Thyroid gland (tissue), 4 donors: Measurements from ENCODE around the gene SMARCD1. TPM values are rescaled to one million over a fixed set of nuclear protein-coding genes. Genes with fewer than 3 reads are reported as not detected.

Experiments
- DNase-seq, 2 donors: peaks; one replicate each; pipeline ENCODE4 v3.0.0-alpha.2; 2019
- H3K27ac ChIP-seq, 3 donors: fragments of 200-600 bp; sonication (generic); 1 replicate in 2 of 3; 2 replicates in 1 of 3; pipeline ENCODE4 v1.5.1; 2016 to 2019; ENCODE audit warnings: mild to moderate bottlenecking in 1 of 3, moderate library complexity in 1 of 3
- H3K27me3 ChIP-seq: fragments of 200-600 bp; sonication (generic); one replicate; pipeline ENCODE4 v1.5.1; 2019
- H3K36me3 ChIP-seq, 2 donors: fragments of 200-600 bp; sonication (generic); one replicate each; pipeline ENCODE4 v1.5.1; 2016 to 2019
- H3K4me1 ChIP-seq, 2 donors: fragments of 200-600 bp; sonication (generic); one replicate each; pipeline ENCODE4 v1.5.1; 2017 to 2019
- H3K4me3 ChIP-seq, 3 donors: fragments of 200-600 bp; sonication (generic); replicated peaks in 1 of 3; 1 replicate in 2 of 3; 2 replicates in 1 of 3; pipeline ENCODE4 v1.5.1; 2016; ENCODE audit warnings: mild to moderate bottlenecking in 1 of 3
- H3K9me3 ChIP-seq: fragments of 200-600 bp; sonication (generic); one replicate; pipeline ENCODE4 v1.5.1; 2017
- POLR2A ChIP-seq, 2 donors: fragments of 450-650 bp; IDR thresholded peaks; one replicate each; pipeline ENCODE4 v1.6.1; 2017; ENCODE audit warnings: antibody characterized with exemption in 2 of 2, mild to moderate bottlenecking in 2 of 2, moderate library complexity in 1 of 2
- WGBS, 2 donors: methylation state at CpG; one replicate each; pipeline ENCODE4 v1.1.5; 2017; 5-methylcytosine and 5-hydroxymethylcytosine counted together
- intact Hi-C: fragments of 100-400 bp; cut with DNase I; formaldehyde crosslinking; loops from one replicate; pipeline ENCODE4 v1.15.1; 2023
- total RNA-seq, 4 donors: library from RNA; depleted of rRNA; stranded (reverse); fragments of >200 nt; gene quantifications; one replicate each; pipeline ENCODE4 v1.2.3, GENCODE V29; 2016
- TF ChIP-seq, protein P1 (sequence below), 6 experiments: fragments of 200-600 bp in 3 of 6; fragments of 450-650 bp in 3 of 6; sonication (generic) in 3 of 6; IDR thresholded peaks; one replicate each; pipeline ENCODE4 v1.5.1; 2016 to 2019; ENCODE audit warnings: antibody characterized with exemption in 6 of 6, mild to moderate bottlenecking in 2 of 6, inconsistent platforms in 1 of 6, moderate library complexity in 1 of 6

SMARCD1 gene
- total RNA-seq, 4 donors from 2014 or later = 67.2 to 92.9 (median 74.7) TPM

DNA sequence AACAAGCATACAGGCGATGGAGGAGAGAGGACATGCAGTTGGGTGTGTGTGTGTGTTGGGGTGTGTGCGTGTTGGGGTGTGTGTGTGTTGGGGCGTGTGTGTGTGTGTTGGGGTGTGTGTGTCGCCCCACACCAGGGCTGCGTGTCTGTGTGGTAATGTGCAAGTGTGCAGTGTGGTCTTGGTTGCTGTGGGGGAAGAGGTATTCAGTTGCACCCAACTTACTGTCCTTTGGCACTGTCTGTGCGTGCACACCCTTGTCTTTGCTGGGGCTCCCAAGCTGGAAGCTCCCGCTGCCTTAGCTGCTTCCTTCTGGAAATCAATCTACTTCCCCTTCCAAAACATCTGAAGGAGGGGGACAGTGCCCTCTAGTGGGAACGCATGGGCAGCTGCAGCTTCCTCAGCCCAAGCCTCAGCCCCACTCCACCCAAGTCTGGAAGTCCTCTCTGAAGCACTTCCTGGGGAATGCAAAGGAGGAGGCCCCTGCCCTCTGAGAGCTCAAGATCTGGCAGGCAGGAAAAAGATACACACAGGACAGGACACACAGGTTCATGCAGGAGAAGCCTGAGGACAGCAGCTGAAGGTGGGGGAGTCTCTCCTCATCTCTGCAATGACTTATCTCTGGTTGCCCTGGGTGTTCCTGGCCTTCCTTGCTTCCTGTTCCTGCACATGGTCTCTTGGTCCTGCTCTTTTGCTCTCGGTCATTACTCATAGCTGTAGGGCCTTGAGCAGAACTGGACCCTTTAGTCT lies 14.7 kb upstream of the SMARCD1 start:
- intact Hi-C loops = loop anchor here (5.0 to 10.0 kb wide), 3 partner anchors 103 to 293 kb away; no protein-coding TSS in a partner anchor
- WGBS, 2 donors = 39 to 49% methylated on average over 8 to 9 of the region's 9 CpGs
- peak; percentile 69 to 81 for DNase-seq
- H3K27me3 ChIP-seq = no peaks in the 10 kb centered on the region
- H3K4me3 ChIP-seq = no peak overlapping the region
- H3K9me3 ChIP-seq = no peaks in the 10 kb centered on the region
- TF ChIP-seq POLR2A (IDR thresholded peaks at IDR 0.05) = no peak
- TF ChIP-seq, protein P1, sequence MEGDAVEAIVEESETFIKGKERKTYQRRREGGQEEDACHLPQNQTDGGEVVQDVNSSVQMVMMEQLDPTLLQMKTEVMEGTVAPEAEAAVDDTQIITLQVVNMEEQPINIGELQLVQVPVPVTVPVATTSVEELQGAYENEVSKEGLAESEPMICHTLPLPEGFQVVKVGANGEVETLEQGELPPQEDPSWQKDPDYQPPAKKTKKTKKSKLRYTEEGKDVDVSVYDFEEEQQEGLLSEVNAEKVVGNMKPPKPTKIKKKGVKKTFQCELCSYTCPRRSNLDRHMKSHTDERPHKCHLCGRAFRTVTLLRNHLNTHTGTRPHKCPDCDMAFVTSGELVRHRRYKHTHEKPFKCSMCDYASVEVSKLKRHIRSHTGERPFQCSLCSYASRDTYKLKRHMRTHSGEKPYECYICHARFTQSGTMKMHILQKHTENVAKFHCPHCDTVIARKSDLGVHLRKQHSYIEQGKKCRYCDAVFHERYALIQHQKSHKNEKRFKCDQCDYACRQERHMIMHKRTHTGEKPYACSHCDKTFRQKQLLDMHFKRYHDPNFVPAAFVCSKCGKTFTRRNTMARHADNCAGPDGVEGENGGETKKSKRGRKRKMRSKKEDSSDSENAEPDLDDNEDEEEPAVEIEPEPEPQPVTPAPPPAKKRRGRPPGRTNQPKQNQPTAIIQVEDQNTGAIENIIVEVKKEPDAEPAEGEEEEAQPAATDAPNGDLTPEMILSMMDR (IDR thresholded peaks at IDR 0.05) = peak; percentile 60 to 96 (median 82)
- H3K27ac ChIP-seq = no peak overlapping the region
- no peaks in the 10 kb centered on the region for H3K36me3 ChIP-seq
- H3K4me1 ChIP-seq = peaks cover 0 to 4% of the 10 kb centered on the region in 2 donors

DNA sequence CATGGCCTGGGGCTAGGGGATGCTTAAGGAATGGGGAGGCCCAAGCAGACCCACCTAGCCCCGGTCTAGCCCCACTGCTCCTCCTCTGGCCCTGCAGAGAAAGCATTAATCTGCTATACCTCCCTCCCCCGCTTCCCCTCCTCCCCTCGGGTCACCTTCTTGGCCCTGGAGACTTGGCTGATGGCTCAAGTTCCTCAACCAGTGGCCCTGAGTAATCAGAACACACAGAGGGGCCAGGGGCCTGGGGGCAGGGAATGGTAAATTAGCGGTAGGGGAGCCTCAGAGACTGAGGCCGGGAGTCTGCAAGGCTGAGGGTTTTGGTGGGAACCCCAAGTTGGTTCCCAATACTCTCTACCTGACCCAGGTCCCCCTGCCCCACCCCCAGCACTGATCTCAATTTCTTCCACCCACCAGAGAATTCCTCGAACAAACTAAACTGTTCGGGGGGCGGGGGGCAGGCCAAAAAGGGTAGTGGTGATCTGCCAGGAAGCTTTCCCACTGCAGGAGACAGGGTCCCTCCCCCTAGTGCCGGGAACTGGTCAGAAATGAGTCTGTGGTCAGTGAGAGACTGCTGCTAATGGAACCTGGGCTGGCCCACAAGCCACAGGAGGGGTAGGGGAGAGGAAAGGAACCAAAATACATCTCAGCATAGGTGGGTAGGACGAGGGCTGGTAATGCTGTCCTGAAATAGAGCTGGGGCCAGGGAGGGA lies 12.8 kb upstream of the SMARCD1 start:
- no peaks in the 10 kb centered on the region for H3K9me3 ChIP-seq
- H3K36me3 ChIP-seq = no peaks in the 10 kb centered on the region
- TF ChIP-seq, protein P1 (IDR thresholded peaks at IDR 0.05) = no peak
- TF ChIP-seq POLR2A (IDR thresholded peaks at IDR 0.05) = no peak
- no peak overlapping the region for H3K27ac ChIP-seq
- WGBS, 2 donors = 68 to 69% methylated on average over 9 to 10 of the region's 10 CpGs
- peaks cover 0 to 4% of the 10 kb centered on the region in 2 donors for H3K4me1 ChIP-seq
- DNase-seq = no peak
- no peaks in the 10 kb centered on the region for H3K27me3 ChIP-seq
- H3K4me3 ChIP-seq = no peak overlapping the region
- intact Hi-C loops = loop anchor here (5.0 to 10.0 kb wide), 3 partner anchors 105 to 295 kb away; no protein-coding TSS in a partner anchor

DNA sequence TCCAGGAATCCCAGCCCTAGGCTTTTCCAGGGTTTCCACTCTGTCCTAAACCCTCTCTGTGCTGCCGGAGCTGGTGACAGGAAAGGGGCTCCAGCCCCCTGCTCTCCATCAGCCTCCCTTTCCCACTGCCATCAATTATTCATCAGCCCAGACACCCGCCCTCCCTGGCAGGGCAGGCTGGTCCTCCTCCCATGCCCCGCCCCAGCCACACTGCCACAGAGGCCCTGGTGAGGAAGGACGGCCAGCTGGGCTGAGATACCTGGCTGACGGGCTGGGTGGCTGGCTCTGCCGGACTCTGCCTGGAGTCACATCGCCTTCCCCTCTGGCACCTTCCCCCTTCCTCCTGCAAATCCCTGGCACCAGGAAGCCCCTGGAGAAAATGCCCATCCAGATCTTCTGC lies 11.9 kb upstream of the SMARCD1 start:
- H3K9me3 ChIP-seq = no peaks in the 10 kb centered on the region
- 84 to 89% methylated on average over 5 to 7 of the region's 7 CpGs for WGBS, 2 donors
- intact Hi-C loops = loop anchor here (5.0 to 10.0 kb wide), 3 partner anchors 106 to 296 kb away; no protein-coding TSS in a partner anchor
- H3K4me3 ChIP-seq = no peak overlapping the region
- H3K36me3 ChIP-seq = no peaks in the 10 kb centered on the region
- H3K27ac ChIP-seq = no peak overlapping the region
- TF ChIP-seq, protein P1 (IDR thresholded peaks at IDR 0.05) = no peak
- TF ChIP-seq POLR2A (IDR thresholded peaks at IDR 0.05) = no peak
- H3K4me1 ChIP-seq = peaks cover 0 to 4% of the 10 kb centered on the region in 2 donors
- no peaks in the 10 kb centered on the region for H3K27me3 ChIP-seq
- DNase-seq = no peak

DNA sequence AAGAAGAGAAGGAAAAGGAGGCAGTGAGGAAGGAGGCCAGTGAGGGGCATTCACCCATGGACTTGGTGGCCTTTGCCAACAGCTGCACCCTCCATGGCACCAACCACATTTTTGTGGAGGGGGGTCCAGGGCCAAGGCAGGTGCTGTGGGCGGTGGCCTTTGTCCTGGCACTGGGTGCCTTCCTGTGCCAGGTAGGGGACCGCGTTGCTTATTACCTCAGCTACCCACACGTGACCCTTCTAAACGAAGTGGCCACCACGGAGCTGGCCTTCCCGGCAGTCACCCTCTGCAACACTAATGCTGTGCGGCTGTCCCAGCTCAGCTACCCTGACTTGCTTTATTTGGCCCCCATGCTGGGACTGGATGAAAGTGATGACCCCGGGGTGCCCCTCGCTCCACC lies 11.4 kb upstream of the SMARCD1 start:
- Histone ChIP-seq H3K36me3 (no peaks in the 10 kb centered on the region), H3K4me1 (peaks cover 0 to 4% of the 10 kb centered on the region in 2 donors), H3K4me3 (no peak overlapping the region), H3K27ac (no peak overlapping the region), H3K27me3 (no peaks in the 10 kb centered on the region), H3K9me3 (no peaks in the 10 kb centered on the region)
- intact Hi-C loops = loop anchor here (5.0 to 10.0 kb wide), 3 partner anchors 106 to 296 kb away; no protein-coding TSS in a partner anchor
- WGBS, 2 donors = 74 to 80% methylated on average over 9 to 10 of the region's 10 CpGs
- TF ChIP-seq, protein P1 (IDR thresholded peaks at IDR 0.05) = no peak
- TF ChIP-seq POLR2A (IDR thresholded peaks at IDR 0.05) = no peak
- no peak for DNase-seq
